ENCODE data around the gene PLCXD3.

PLCXD3 gene, protein sequence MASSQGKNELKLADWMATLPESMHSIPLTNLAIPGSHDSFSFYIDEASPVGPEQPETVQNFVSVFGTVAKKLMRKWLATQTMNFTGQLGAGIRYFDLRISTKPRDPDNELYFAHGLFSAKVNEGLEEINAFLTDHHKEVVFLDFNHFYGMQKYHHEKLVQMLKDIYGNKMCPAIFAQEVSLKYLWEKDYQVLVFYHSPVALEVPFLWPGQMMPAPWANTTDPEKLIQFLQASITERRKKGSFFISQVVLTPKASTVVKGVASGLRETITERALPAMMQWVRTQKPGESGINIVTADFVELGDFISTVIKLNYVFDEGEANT

DNA sequence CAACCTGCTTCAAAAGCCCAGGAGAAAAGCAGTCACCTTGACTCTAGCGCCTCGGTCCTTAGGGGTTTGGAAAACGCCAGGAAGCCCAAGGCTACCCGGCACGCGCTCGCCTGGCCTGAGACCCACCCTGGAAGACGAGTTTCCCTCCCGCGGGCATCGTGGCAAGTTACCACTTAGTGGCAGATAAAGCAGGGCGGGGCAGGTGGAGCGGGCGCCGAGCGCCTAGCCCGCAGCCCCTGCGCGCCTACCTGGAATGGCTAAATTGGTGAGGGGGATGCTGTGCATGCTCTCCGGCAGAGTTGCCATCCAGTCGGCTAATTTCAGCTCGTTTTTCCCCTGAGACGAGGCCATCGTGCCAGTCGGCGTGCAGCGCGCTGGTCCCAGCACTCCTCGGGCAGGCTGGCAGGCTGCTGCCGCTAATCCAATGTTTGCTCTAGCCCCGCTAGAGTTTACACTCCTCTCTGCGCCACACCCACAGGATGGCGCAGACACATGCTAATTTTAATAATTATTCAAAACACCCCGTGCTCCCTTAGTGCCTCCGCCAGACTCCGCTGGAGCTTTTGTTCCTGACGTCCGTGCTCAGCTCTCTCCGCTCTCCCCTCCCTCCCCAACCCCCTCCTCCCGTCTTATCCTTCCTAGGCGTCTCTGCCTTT, at the start of gene PLCXD3:
Gene PLCXD3 (minus strand): TSS at position 426 of the 656 bp plus-strand sequence. CDS start 75 bp downstream, at position 351.
- Histone ChIP-seq H3K4me3 (no peak within 1 kb of the TSS), H3K9me3 (peaks cover 10% of the 10 kb centered on the region; the same call in 1 of the 2 replicates), H4K20me1 (no peaks in the 10 kb centered on the region), H3K36me3 (no peaks in the 10 kb centered on the region), H3K27ac (no peak within 1 kb of the TSS), H3K27me3 (no peaks in the 10 kb centered on the region), H3K9ac (no peak within 1 kb of the TSS), H3K4me1 (no peaks in the 10 kb centered on the region), H3K4me2 (no peak within 1 kb of the TSS)
- TF ChIP-seq Cebpa-rat (IDR thresholded peaks at IDR 0.05): no peak

DNA sequence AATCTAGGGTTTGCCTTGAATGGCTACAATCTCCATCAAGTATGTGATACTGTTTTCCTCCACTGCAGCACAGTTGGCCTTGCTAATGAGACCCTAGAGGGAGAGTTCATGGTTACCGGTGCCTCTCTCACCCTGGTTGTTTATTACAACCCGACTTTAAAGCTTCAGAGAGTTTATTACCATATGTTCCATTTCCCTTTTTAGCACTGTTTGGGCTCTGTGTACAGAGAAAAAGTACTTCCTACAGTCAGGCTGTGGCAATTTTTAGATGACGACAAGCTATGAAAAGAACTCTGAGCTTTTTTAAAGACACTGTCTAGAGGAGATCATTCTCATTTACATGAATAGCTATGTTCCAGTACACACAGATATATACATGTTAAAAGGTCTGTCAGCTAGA, 48.8 kb upstream of the PLCXD3 start:
- Histone ChIP-seq H3K9ac (no peak overlapping the region), H3K4me2 (peak overlapping the region; percentile 34), H3K4me1 (peaks cover 9% of the 10 kb centered on the region), H3K27ac (no peak overlapping the region), H3K36me3 (no peaks in the 10 kb centered on the region), H4K20me1 (no peaks in the 10 kb centered on the region), H3K9me3 (no peaks in the 10 kb centered on the region), H3K27me3 (no peaks in the 10 kb centered on the region), H3K4me3 (no peak overlapping the region)
- no peak for TF ChIP-seq Cebpa-rat (IDR thresholded peaks at IDR 0.05)

DNA sequence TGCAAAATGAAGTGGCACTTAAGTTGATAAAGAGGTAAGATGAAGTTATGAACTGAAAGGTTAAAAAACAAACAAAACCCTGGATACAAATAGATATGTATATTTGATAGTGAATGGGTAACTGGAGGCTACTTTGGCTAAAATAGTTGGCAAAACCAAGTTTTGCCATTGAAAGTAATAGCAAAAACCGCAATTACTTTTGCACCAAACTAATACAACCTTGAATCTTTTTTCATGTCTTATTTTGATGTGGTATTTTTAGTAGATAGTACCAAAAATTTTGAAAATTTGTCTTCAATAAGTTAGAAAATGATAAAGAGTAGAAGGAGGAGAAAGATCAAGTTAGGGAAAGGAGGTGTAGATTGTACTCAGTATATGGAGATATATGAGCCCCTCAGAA, 47.9 kb upstream of the PLCXD3 start:
- H3K27me3 ChIP-seq: no peaks in the 10 kb centered on the region
- no peak overlapping the region for H3K27ac ChIP-seq
- no peaks in the 10 kb centered on the region for H3K36me3 ChIP-seq
- no peaks in the 10 kb centered on the region for H3K9me3 ChIP-seq
- H3K9ac ChIP-seq: no peak overlapping the region
- H3K4me1 ChIP-seq: peaks cover 9% of the 10 kb centered on the region
- no peak overlapping the region for H3K4me3 ChIP-seq
- TF ChIP-seq Cebpa-rat (IDR thresholded peaks at IDR 0.05): no peak
- H4K20me1 ChIP-seq: no peaks in the 10 kb centered on the region
- no peak overlapping the region for H3K4me2 ChIP-seq

DNA sequence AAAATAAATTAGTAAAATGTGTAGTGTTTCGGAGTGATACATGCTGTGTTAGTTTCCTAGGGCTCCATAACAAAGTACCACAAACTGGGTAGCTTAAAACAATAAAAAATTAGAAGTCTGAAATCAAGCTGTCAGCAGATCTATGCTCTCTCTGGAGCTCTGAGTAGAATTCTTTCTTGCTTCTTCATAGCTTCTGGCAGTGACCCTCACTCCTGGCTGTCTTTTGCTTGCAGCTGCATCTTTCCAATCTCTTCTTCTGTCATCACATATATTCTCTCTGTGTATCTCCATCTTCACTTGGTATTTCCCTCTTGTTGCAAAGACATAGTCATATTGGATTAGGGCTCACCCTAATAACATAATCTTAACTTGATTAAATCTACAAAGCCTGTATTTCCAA, 37.6 kb upstream of the PLCXD3 start:
- H3K4me1 ChIP-seq: peaks cover 10% of the 10 kb centered on the region
- no peaks in the 10 kb centered on the region for H3K27me3 ChIP-seq
- H3K9me3 ChIP-seq: peaks cover 5% of the 10 kb centered on the region; the same call in 1 of the 2 replicates
- H3K27ac ChIP-seq: no peak overlapping the region
- H3K36me3 ChIP-seq: no peaks in the 10 kb centered on the region
- H4K20me1 ChIP-seq: no peaks in the 10 kb centered on the region
- H3K4me2 ChIP-seq: no peak overlapping the region
- H3K4me3 ChIP-seq: no peak overlapping the region
- no peak for TF ChIP-seq Cebpa-rat (IDR thresholded peaks at IDR 0.05)
- H3K9ac ChIP-seq: no peak overlapping the region

DNA sequence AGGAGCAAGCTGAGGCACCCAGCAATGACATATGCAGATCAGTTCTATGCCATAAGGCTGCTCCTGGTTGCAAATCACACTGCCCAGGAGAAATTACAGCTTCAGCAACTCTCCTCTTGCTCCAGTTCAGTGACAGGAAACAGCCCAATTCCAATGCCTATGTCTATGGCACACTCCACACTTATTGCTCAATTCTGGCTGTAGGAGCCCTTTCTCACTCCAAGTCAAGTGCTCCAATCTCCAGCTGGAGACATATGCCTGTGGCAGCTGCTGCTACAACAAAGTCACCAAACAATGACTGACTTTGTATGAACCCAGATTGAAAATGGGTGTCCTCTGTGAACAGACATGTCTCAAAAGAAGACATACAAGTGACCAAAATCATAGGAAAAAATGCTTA, 31.8 kb upstream of the PLCXD3 start:
- Histone ChIP-seq H4K20me1 (no peaks in the 10 kb centered on the region), H3K27ac (no peak overlapping the region), H3K4me2 (no peak overlapping the region), H3K4me3 (no peak overlapping the region), H3K27me3 (no peaks in the 10 kb centered on the region), H3K9me3 (no peaks in the 10 kb centered on the region), H3K9ac (no peak overlapping the region), H3K4me1 (no peaks in the 10 kb centered on the region), H3K36me3 (no peaks in the 10 kb centered on the region)
- TF ChIP-seq Cebpa-rat (IDR thresholded peaks at IDR 0.05): no peak

DNA sequence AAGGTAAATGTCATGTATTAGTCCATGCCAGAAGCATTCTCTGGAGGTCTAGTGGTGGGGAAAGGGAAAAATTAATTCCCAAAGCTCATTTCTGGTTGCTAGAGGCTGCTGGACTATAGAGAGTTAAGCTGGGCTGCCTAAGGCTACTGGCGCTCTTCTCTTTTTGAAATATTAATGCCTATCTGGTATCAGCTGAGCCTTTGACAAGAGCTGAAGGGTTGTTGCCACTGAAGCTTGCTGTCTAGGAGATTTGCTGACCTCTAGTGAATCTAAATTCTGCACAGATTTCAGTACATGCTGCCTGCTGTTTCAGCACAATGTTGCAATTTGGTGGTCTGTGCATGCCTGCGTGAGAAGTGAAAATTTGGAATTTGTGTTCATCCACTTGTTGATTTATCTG, 29.1 kb upstream of the PLCXD3 start:
- no peaks in the 10 kb centered on the region for H3K36me3 ChIP-seq
- no peaks in the 10 kb centered on the region for H3K9me3 ChIP-seq
- TF ChIP-seq Cebpa-rat (IDR thresholded peaks at IDR 0.05): no peak
- no peak overlapping the region for H3K4me3 ChIP-seq
- H3K4me2 ChIP-seq: no peak overlapping the region
- H3K9ac ChIP-seq: no peak overlapping the region
- no peaks in the 10 kb centered on the region for H3K27me3 ChIP-seq
- H3K4me1 ChIP-seq: no peaks in the 10 kb centered on the region
- no peaks in the 10 kb centered on the region for H4K20me1 ChIP-seq
- H3K27ac ChIP-seq: no peak overlapping the region

DNA sequence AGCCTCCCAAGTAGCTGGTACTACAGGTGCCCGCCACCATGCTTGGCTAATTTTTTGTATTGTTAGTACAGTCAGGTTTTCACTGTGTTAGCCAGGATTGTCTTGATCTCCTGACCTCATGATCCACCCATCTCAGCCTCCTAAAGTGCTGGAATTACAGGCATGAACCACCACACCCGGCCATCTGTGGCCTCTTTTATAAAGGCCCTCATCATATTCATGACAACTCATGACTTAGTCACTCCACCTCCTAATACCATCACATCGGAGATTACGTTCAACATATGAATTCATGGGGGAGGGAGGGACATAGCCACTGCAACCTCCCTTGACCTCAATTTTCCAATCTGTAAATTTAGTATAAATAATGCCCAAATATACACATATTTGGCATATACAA, 27.2 kb upstream of the PLCXD3 start:
- Histone ChIP-seq H3K27ac (no peak overlapping the region), H3K36me3 (no peaks in the 10 kb centered on the region), H3K4me2 (no peak overlapping the region), H3K27me3 (no peaks in the 10 kb centered on the region), H3K9me3 (no peaks in the 10 kb centered on the region), H3K4me1 (no peaks in the 10 kb centered on the region), H4K20me1 (no peaks in the 10 kb centered on the region), H3K4me3 (no peak overlapping the region), H3K9ac (no peak overlapping the region)
- no peak for TF ChIP-seq Cebpa-rat (IDR thresholded peaks at IDR 0.05)

DNA sequence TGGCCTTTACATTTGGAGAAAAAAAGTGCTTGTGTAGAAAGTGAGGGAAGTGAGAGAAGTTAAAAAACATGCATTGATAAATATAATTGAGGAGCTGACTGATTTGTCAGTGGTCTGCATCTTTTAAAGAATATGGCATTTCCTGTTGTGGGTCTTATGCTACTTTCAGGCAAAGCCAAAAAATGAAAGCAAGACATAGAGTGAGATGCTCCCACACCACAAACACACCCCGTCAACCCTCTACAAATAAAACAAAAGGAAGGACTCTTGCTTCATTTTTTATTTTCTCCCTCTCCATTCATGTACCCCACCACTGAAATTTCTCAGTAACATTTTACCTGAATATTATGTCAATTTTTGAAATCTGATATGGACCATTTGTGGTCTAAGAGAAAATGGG, 22.1 kb upstream of the PLCXD3 start:
- Histone ChIP-seq H3K27me3 (no peaks in the 10 kb centered on the region), H3K9me3 (no peaks in the 10 kb centered on the region)

DNA sequence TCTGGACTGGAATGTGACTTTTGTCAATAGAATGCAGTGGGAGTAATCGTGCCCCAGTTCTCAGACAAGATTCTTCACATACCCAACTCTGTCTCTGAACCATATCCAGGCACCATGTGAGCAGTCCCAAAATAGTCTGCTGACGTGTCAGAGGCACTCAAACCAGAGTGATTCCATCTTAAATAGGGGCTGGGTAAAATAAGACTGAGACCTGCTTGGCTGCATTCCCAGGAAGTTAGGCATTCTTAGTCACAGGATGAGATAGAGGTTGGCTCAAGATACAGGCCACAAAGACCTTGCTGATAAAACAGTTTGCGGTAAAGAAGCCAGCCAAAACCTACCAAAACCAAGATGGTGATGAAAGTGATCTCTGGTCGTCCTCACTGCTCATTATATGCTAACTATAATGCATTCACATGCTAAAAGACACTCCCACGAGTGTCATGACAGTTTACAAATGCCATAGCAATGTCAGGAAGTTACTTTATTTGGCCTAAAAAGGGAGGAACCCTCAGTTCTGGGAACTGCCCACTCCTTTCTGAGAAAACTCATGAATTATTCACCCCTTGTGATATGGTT, 16.9 kb upstream of the PLCXD3 start:
- no peak overlapping the region for H3K4me2 ChIP-seq
- no peaks in the 10 kb centered on the region for H3K27me3 ChIP-seq
- H3K9me3 ChIP-seq: no peaks in the 10 kb centered on the region
- H3K9ac ChIP-seq: no peak overlapping the region
- H3K27ac ChIP-seq: no peak overlapping the region
- TF ChIP-seq Cebpa-rat (IDR thresholded peaks at IDR 0.05): no peak
- no peak overlapping the region for H3K4me3 ChIP-seq
- H3K36me3 ChIP-seq: no peaks in the 10 kb centered on the region
- no peaks in the 10 kb centered on the region for H3K4me1 ChIP-seq
- no peaks in the 10 kb centered on the region for H4K20me1 ChIP-seq

More for the DNA sequence above, 22.1 kb upstream of the PLCXD3 start:
- Histone ChIP-seq H3K27ac (no peak overlapping the region), H3K4me3 (no peak overlapping the region), H3K9ac (no peak overlapping the region), H3K4me2 (no peak overlapping the region), H4K20me1 (no peaks in the 10 kb centered on the region), H3K4me1 (no peaks in the 10 kb centered on the region), H3K36me3 (no peaks in the 10 kb centered on the region)
- no peak for TF ChIP-seq Cebpa-rat (IDR thresholded peaks at IDR 0.05)

DNA sequence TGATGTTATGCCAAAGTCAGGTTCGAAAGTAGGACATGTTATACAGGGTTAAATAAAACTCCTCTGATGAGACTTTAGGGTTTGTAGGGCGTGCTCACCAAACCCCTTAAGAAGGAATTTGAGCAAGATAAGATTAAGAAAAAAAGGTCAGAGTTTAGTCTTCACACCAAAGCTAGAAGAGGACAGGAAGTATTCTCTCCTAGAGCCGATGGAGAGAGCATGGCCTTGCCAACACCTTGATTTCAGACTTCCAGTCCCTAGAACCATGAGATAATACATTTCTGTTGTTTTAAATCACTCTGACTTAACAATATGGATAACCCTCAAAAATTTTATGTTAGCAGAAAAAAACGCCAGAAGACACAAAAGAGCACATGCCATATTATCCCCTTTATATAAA, 16.3 kb upstream of the PLCXD3 start:
- TF ChIP-seq Cebpa-rat (IDR thresholded peaks at IDR 0.05): no peak
- Histone ChIP-seq H3K36me3 (no peaks in the 10 kb centered on the region), H4K20me1 (no peaks in the 10 kb centered on the region), H3K27me3 (no peaks in the 10 kb centered on the region), H3K4me2 (no peak overlapping the region), H3K4me3 (no peak overlapping the region), H3K9me3 (no peaks in the 10 kb centered on the region), H3K27ac (no peak overlapping the region), H3K9ac (no peak overlapping the region), H3K4me1 (no peaks in the 10 kb centered on the region)
